Right cardiac atrium (tissue), 5 donors: ENCODE measurements around the gene ZNF319. TPM values are rescaled to one million over a fixed set of nuclear protein-coding genes. Genes with fewer than 3 reads are reported as not detected.
A peak's percentile ranks its signal among the peaks of the same experiment; 100 is the strongest.

Source experiments
- ATAC-seq, 2 donors: fragments of 200-7000 bp; cut with Tn5 transposase; one replicate each; pipeline versions ENCODE4 v1.8.0 to v1.9.1; 2020; ENCODE audit warnings: moderate library complexity in 2 of 2, mild to moderate bottlenecking in 1 of 2
- DNase-seq, 3 donors: peaks; one replicate each; pipeline ENCODE4 v3.0.0-alpha.2; 2020
- H3K27ac ChIP-seq: one replicate; pipeline ENCODE4 v1.5.1; 2013; ENCODE audit warnings: mild to moderate bottlenecking, low read length, control low read depth, moderate library complexity
- H3K27me3 ChIP-seq: one replicate; pipeline ENCODE4 v1.6.1; 2013; ENCODE audit not compliant: control insufficient read depth, insufficient read depth
- H3K4me1 ChIP-seq: one replicate; pipeline ENCODE4 v1.6.1; 2013; ENCODE audit warnings: low read length; ENCODE audit not compliant: control insufficient read depth, insufficient read depth
- H3K4me3 ChIP-seq: one replicate; pipeline ENCODE4 v1.5.1; 2013; ENCODE audit warnings: low read length, control low read depth
- H3K9me3 ChIP-seq: one replicate; pipeline ENCODE4 v1.6.1; 2013; ENCODE audit warnings: low read length; ENCODE audit not compliant: control insufficient read depth
- WGBS: extraction: QIAGEN DNeasy Blood & Tissue Kit; methylation state at CpG from one replicate; pipeline ENCODE4 v1.1.7; 2013; 5-methylcytosine and 5-hydroxymethylcytosine counted together
- intact Hi-C, 4 donors: fragments of 100-400 bp; cut with DNase I; formaldehyde crosslinking; loops; one replicate each; pipeline versions ENCODE4 v1.11.0 to v1.14.0; 2022 to 2023
- polyA plus RNA-seq: library from polyadenylated mRNA; stranded (reverse); fragments of 200-250 nt; gene quantifications from one replicate; pipeline ENCODE4 v1.2.3, GENCODE V29; 2013
- total RNA-seq, 4 donors: library from RNA; stranded (reverse); fragmentation: NEBNext Ultra II Directional; extraction: Animal tissue kit (Norgen Biotek cat#: 25700); gene quantifications; one replicate each; pipeline ENCODE4 v1.2.1, GENCODE V29; 2021
- donor health status: healthy with polysubstance abuse.
- donor health status: DM: no; HTN: yes; CAD: no.
- donor health status: DM: no; HTN: no; CAD: no.
- donor health status: DM: no; HTN: yes; CAD: no; lungs with severe emphysema.
- donor health status: DM: yes; HTN: yes; CAD: no.

Gene ZNF319
- total and polyA plus RNA-seq, 5 donors = 5.5 to 9.2 (median 7.8) TPM

- intact Hi-C loops = loop anchor here in 2 of 4 donors (10.0 kb wide), 2 partner anchors 241 to 341 kb away; no protein-coding TSS in a partner anchor
- Histone ChIP-seq H3K9me3 (no peaks in the 10 kb centered on the region), H3K27ac (no peak overlapping the region), H3K4me1 (no peaks in the 10 kb centered on the region), H3K4me3 (no peak overlapping the region), H3K27me3 (no peaks in the 10 kb centered on the region)
- no peak for ATAC-seq
- 89% methylated on average over 18 of the region's 18 CpGs for WGBS
- DNase-seq = no peak
Measured at GRCh38 chr16:57995721-57996405, 4.6 kb downstream of the ZNF319 start.

DNA sequence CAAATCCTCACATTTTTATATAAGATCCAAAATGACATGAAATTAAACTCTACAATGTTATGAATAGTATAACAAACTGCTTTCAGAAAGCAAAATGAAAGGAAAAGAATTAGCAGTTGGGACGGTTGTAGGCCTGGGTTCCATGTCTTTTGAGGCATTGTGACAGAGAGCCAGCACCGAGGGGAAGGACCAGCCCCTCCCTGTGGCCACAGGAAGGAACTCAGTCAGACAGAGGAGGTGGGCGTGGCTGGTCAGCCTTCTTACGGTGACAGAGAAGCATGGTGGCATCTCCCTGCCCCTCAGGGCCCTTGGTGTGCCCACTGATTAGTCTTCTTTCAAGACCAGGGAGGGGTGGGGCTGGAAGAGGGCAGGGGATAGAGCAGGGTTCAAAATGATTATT, 5.7 kb downstream of the ZNF319 start:
- intact Hi-C loops = loop anchor here in 2 of 4 donors (10.0 kb wide), 2 partner anchors 240 to 340 kb away; no protein-coding TSS in a partner anchor
- no peak overlapping the region for H3K27ac ChIP-seq
- H3K4me1 ChIP-seq = no peaks in the 10 kb centered on the region
- peak; percentile 42 to 50 for ATAC-seq
- H3K9me3 ChIP-seq = no peaks in the 10 kb centered on the region
- DNase-seq = peak; percentile 68 to 85 (median 80)
- H3K4me3 ChIP-seq = no peak overlapping the region
- WGBS = 18% methylated on average over 4 of the region's 4 CpGs
- H3K27me3 ChIP-seq = no peaks in the 10 kb centered on the region

DNA sequence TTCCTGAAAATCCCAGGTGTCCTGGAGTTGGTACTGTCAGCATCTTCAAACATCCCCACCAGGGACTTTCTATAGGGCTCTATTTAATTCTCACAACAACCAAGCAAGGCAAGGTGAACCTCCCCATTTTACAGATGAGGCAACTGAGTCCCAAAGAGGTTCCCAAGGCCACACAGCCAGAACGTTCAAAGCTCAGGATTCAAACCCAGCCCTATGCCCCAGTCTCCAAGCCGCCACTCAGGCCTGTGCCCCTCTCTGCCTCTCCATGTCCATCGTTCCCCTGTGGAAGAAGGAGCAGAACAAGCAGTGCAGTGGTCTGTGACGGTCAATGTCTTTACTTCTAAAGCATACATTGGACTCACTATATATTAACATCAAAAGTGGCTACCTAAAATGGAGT, 6.1 kb downstream of the ZNF319 start:
- Histone ChIP-seq H3K27me3 (no peaks in the 10 kb centered on the region), H3K4me1 (no peaks in the 10 kb centered on the region), H3K27ac (no peak overlapping the region), H3K4me3 (no peak overlapping the region), H3K9me3 (no peaks in the 10 kb centered on the region)
- 90% methylated on average over 4 of the region's 4 CpGs for WGBS
- DNase-seq (no peak), ATAC-seq (no peak)
- intact Hi-C loops = loop anchor here in 2 of 4 donors (10.0 kb wide), 2 partner anchors 240 to 340 kb away; no protein-coding TSS in a partner anchor

DNA sequence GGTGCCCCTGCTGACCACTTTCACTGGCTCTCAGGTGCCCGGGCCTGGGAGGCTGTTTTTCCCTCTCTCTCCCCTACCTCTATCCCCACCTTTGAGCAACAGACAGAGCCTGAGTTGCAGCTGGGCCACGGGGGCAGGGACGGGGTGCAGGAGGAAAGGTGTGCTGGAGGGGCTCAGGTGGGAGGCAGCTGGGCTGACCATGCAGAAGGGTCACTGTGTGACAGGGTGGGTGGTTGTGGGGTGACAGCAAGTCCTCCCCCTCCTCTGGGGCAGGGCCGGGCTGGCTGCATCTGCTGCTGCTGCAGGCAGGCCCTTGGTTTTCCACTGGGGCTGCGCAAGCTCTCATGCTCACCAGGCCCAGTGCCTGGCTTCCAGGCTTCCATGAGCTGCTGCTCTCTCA, 6.6 kb downstream of the ZNF319 start:
- H3K9me3 ChIP-seq = no peaks in the 10 kb centered on the region
- DNase-seq = no peak
- no peak overlapping the region for H3K27ac ChIP-seq
- 88% methylated on average over 5 of the region's 5 CpGs for WGBS
- no peaks in the 10 kb centered on the region for H3K4me1 ChIP-seq
- no peaks in the 10 kb centered on the region for H3K27me3 ChIP-seq
- intact Hi-C loops = loop anchor here in 2 of 4 donors (10.0 kb wide), 2 partner anchors 239 to 339 kb away; no protein-coding TSS in a partner anchor
- no peak for ATAC-seq
- no peak overlapping the region for H3K4me3 ChIP-seq

GRCh38 chr16:57993438-57993837, 7.0 kb downstream of the ZNF319 start:
- Histone ChIP-seq H3K27me3 (no peaks in the 10 kb centered on the region), H3K9me3 (no peaks in the 10 kb centered on the region), H3K27ac (no peak overlapping the region), H3K4me3 (no peak overlapping the region), H3K4me1 (no peaks in the 10 kb centered on the region)
- DNase-seq = no peak
- ATAC-seq = no peak
- intact Hi-C loops = loop anchor here in 2 of 4 donors (10.0 kb wide), 2 partner anchors 239 to 339 kb away; no protein-coding TSS in a partner anchor
- 75% methylated on average over 8 of the region's 8 CpGs for WGBS

GRCh38 chr16:57992084-57992483, 8.4 kb downstream of the ZNF319 start:
- Histone ChIP-seq H3K4me1 (no peaks in the 10 kb centered on the region), H3K27me3 (no peaks in the 10 kb centered on the region), H3K9me3 (no peaks in the 10 kb centered on the region), H3K27ac (no peak overlapping the region), H3K4me3 (no peak overlapping the region)
- intact Hi-C loops = loop anchor here in 2 of 4 donors (10.0 kb wide), 2 partner anchors 237 to 337 kb away; no protein-coding TSS in a partner anchor
- WGBS = 91% methylated on average over 6 of the region's 6 CpGs
- no peak for DNase-seq
- ATAC-seq = no peak

DNA sequence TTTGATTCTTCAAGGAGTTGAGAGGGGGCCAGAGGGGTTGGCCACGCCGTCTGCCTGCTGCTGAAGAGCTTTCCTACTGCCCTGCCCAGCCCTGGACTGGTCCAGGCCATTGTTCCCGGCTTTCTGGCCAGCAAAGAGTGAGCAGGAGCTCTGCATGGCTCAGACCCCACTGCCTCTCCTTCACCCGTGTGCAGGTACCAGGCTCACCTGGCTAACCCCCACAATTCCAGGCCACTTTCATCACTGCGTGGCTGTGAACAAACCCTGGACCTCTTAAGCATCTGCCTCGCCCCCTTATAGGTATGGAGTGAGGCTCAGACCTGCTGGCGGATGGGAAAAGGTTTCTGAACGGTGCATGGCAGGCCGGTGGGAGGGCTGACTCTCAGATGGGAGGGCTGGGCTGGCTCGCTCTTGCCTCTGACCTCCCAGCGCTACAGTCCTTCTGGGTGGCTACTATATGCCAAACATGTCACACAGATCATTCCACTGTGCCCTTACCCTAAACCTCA, 8.9 kb downstream of the ZNF319 start:
- H3K27me3 ChIP-seq = no peaks in the 10 kb centered on the region
- ATAC-seq = no peak
- H3K4me1 ChIP-seq = no peaks in the 10 kb centered on the region
- 88% methylated on average over 11 of the region's 11 CpGs for WGBS
- H3K4me3 ChIP-seq = no peak overlapping the region
- no peaks in the 10 kb centered on the region for H3K9me3 ChIP-seq
- DNase-seq = no peak
- intact Hi-C loops = loop anchor here in 2 of 4 donors (10.0 kb wide), 2 partner anchors 237 to 337 kb away; no protein-coding TSS in a partner anchor
- H3K27ac ChIP-seq = no peak overlapping the region

- H3K4me1 ChIP-seq = no peaks in the 10 kb centered on the region
- intact Hi-C loops = no loop called here
- H3K27me3 ChIP-seq = no peaks in the 10 kb centered on the region
- ATAC-seq (peak in 1 of 2 donors; percentile 36), DNase-seq (peak in 2 of 3 donors; percentile 55 to 76)
- H3K4me3 ChIP-seq = no peak overlapping the region
- 48% methylated on average over 1 of the region's 1 CpG for WGBS
- no peaks in the 10 kb centered on the region for H3K9me3 ChIP-seq
- H3K27ac ChIP-seq = peak overlapping the region; percentile 32
Measured at GRCh38 chr16:57988929-57989328, 11.5 kb downstream of the ZNF319 start.

DNA sequence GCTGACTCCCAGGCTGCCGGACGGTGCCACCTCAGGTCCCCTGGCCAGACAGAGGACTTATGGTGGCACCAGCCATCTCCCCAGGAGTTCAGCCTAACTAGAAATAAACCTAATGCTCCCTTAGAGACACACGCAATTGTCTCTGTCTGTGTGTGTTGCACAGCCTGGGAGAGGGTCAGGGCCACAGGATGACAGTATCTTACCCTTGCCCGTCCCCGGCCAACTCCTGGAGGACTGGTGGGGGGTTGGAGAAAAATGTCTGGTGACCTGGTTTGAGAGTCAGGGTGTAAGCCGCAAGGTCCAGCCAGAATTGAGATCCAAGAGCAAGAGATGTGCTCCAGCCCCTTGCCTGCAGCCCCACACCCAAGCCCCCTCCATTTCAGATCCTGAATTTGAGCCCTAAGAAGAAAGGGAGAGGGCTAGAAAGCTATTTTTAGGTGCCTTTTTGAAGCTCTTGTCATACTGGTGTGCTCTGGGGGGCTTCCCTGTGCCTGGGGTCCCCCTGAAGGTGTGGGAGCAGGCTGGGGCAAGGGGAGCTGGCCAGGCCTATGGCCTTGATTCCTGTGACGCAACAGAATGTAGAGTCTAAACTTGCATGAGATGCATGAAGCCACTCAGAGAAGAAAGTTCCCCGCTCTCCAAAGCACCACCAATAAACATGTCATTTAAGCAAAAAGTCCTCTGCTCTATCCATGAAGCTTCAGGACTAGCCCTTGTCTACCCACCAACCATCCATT, 12.9 kb downstream of the ZNF319 start:
- ATAC-seq (no peak), DNase-seq (peak in 1 of 3 donors; percentile 23)
- Histone ChIP-seq H3K4me1 (no peaks in the 10 kb centered on the region), H3K27ac (no peak overlapping the region), H3K4me3 (no peak overlapping the region), H3K9me3 (no peaks in the 10 kb centered on the region), H3K27me3 (no peaks in the 10 kb centered on the region)
- intact Hi-C loops = no loop called here
- WGBS = 98% methylated on average over 8 of the region's 8 CpGs

- ATAC-seq (no peak), DNase-seq (no peak)
- Histone ChIP-seq H3K4me3 (no peak overlapping the region), H3K27me3 (no peaks in the 10 kb centered on the region), H3K9me3 (no peaks in the 10 kb centered on the region), H3K4me1 (no peaks in the 10 kb centered on the region), H3K27ac (no peak overlapping the region)
- WGBS = 67% methylated on average over 9 of the region's 9 CpGs
- intact Hi-C loops = no loop called here
Measured at GRCh38 chr16:57986196-57986595, 14.3 kb downstream of the ZNF319 start.
